Tibial nerve (tissue), 4 donors: ENCODE data around the gene ARTN. TPM values are rescaled to one million over a fixed set of nuclear protein-coding genes. Genes with fewer than 3 reads are reported as not detected.

Experiments
- DNase-seq, 2 donors: peaks; one replicate each; pipeline ENCODE4 v3.0.0-alpha.2; 2019; ENCODE audit warnings: low spot score in 2 of 2
- H3K27ac ChIP-seq, 4 donors: fragments of 200-600 bp; sonication (generic) in 3 of 4; one replicate each; pipeline ENCODE4 v1.5.1; 2017 to 2019; ENCODE audit warnings: mild to moderate bottlenecking in 1 of 4
- H3K27me3 ChIP-seq, 2 donors: fragments of 200-600 bp; sonication (generic) in 1 of 2; one replicate each; pipeline versions ENCODE4 v1.5.1 to v1.6.0; 2017 to 2019
- H3K36me3 ChIP-seq, 3 donors: fragments of 200-600 bp; sonication (generic); one replicate each; pipeline ENCODE4 v1.5.1; 2018 to 2019
- H3K4me1 ChIP-seq, 4 donors: fragments of 200-600 bp; sonication (generic) in 3 of 4; one replicate each; pipeline ENCODE4 v1.5.1; 2017 to 2019
- H3K4me3 ChIP-seq, 4 donors: fragments of 200-600 bp; sonication (generic) in 3 of 4; one replicate each; pipeline ENCODE4 v1.5.1; 2017 to 2019; ENCODE audit warnings: mild to moderate bottlenecking in 1 of 4, moderate library complexity in 1 of 4
- H3K9me3 ChIP-seq, 4 donors: fragments of 200-600 bp; sonication (generic) in 3 of 4; one replicate each; pipeline ENCODE4 v1.5.1; 2017 to 2019
- EP300 ChIP-seq, 2 donors: sonication (generic); formaldehyde crosslinking; IDR thresholded peaks; one replicate each; pipeline ENCODE4 v1.6.1; 2017; ENCODE audit warnings: antibody characterized with exemption in 2 of 2, mild to moderate bottlenecking in 1 of 2
- POLR2A ChIP-seq, 2 donors: fragments of 450-650 bp; IDR thresholded peaks; one replicate each; pipeline ENCODE4 v1.6.1; 2017; ENCODE audit warnings: antibody characterized with exemption in 2 of 2, mild to moderate bottlenecking in 2 of 2, moderate library complexity in 2 of 2
- WGBS, 2 donors: methylation state at CpG; one replicate each; pipeline ENCODE4 v1.1.5; 2018; 5-methylcytosine and 5-hydroxymethylcytosine counted together
- total RNA-seq, 4 donors: library from RNA; depleted of rRNA; stranded (reverse); fragments of >200 nt; gene quantifications; one replicate each; pipeline ENCODE4 v1.1.0, GENCODE V29; 2016
- TF ChIP-seq, protein P1 (sequence below), 5 experiments: fragments of 200-600 bp in 3 of 5; fragments of 450-650 bp in 2 of 5; sonication (generic) in 3 of 5; IDR thresholded peaks; one replicate each; pipeline ENCODE4 v1.5.1; 2016 to 2019; ENCODE audit warnings: antibody characterized with exemption in 5 of 5, mild to moderate bottlenecking in 3 of 5, moderate library complexity in 2 of 5

The ARTN gene
- total RNA-seq, 4 donors from 2014 or later, result 0.66 to 1.4 TPM; not detected in 2

- H3K27me3 ChIP-seq, result no peaks in the 10 kb centered on the region
- H3K27ac ChIP-seq, result peak within 1 kb of the TSS in 2 of 4 donors; percentile 35 to 52
- DNase-seq, result peak; percentile 93 to 95
- H3K9me3 ChIP-seq, result no peaks in the 10 kb centered on the region
- WGBS, 2 donors, result 0 to 1% methylated on average over 42 to 44 of the region's 47 CpGs
- H3K36me3 ChIP-seq, result peaks cover 0 to 46% (median 0%) of the 10 kb centered on the region in 3 donors
- peaks cover 3 to 30% (median 10%) of the 10 kb centered on the region in 4 donors for H3K4me1 ChIP-seq
- TF ChIP-seq, protein P1, sequence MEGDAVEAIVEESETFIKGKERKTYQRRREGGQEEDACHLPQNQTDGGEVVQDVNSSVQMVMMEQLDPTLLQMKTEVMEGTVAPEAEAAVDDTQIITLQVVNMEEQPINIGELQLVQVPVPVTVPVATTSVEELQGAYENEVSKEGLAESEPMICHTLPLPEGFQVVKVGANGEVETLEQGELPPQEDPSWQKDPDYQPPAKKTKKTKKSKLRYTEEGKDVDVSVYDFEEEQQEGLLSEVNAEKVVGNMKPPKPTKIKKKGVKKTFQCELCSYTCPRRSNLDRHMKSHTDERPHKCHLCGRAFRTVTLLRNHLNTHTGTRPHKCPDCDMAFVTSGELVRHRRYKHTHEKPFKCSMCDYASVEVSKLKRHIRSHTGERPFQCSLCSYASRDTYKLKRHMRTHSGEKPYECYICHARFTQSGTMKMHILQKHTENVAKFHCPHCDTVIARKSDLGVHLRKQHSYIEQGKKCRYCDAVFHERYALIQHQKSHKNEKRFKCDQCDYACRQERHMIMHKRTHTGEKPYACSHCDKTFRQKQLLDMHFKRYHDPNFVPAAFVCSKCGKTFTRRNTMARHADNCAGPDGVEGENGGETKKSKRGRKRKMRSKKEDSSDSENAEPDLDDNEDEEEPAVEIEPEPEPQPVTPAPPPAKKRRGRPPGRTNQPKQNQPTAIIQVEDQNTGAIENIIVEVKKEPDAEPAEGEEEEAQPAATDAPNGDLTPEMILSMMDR (IDR thresholded peaks at IDR 0.05), result peak in 3 of 5 experiments; percentile 13 to 53 (median 21)
- peak in 1 of 2 donors; percentile 23 for TF ChIP-seq POLR2A (IDR thresholded peaks at IDR 0.05)
- TF ChIP-seq EP300 (IDR thresholded peaks at IDR 0.05), result peak in 1 of 2 donors; percentile 74
- peak within 1 kb of the TSS; percentile 71 to 88 (median 80) for H3K4me3 ChIP-seq
These were observed 36.3 kb downstream of the ARTN start, which contains the start of gene DPH2 for GRCh38 chr1:43969746-43970466. DPH2 (plus strand) TSS chr1:43970010; CDS start chr1:43970176, 166 bp downstream.

DNA sequence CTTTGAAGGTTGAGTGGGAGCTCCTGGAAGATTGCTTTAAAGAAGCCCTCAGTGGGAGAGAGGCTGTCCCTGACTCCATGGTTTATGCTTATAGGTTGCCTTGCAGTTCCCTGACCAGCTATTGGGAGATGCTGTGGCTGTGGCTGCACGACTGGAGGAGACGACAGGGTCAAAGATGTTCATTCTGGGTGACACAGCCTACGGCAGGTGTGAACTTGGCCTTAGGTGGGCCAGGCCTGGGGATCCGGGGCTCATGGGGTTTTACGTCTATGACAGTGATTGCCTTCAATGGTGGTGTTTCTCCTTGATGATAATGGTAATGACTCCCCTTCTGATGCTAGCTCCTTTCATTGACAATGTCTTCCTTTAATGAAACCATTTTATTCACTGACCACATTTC is 36.9 kb downstream of the ARTN start:
- no peaks in the 10 kb centered on the region for H3K9me3 ChIP-seq

DNA sequence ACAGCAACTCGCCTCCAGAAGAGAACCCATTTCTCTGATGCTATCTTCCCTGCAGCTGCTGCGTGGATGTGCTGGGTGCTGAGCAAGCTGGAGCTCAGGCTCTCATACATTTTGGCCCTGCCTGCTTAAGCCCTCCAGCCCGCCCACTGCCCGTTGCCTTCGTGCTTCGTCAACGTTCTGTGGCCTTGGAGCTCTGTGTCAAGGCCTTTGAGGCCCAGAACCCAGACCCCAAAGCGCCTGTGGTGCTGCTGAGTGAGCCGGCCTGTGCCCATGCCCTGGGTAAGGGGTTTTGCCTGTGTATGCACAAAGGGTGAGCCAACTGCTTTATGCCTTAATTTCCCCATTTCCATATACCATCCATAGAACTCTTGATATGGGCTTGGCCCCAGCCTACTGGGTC is 37.3 kb downstream of the ARTN start:
- no peak for DNase-seq
- no peak for TF ChIP-seq EP300 (IDR thresholded peaks at IDR 0.05)
- TF ChIP-seq, protein P1 (IDR thresholded peaks at IDR 0.05), result no peak
- TF ChIP-seq POLR2A (IDR thresholded peaks at IDR 0.05), result no peak
- no peaks in the 10 kb centered on the region for H3K9me3 ChIP-seq
- 90 to 91% methylated on average over 9 of the region's 9 CpGs for WGBS, 2 donors
- H3K4me3 ChIP-seq, result peak overlapping the region in 2 of 4 donors; percentile 72 to 88
- H3K27me3 ChIP-seq, result no peaks in the 10 kb centered on the region
- peaks cover 0 to 41% (median 0%) of the 10 kb centered on the region in 3 donors for H3K36me3 ChIP-seq
- no peak overlapping the region for H3K27ac ChIP-seq
- peaks cover 3 to 36% (median 15%) of the 10 kb centered on the region in 4 donors for H3K4me1 ChIP-seq

More for the DNA sequence above, 36.9 kb downstream of the ARTN start:
- Histone ChIP-seq H3K27ac (peak overlapping the region in 1 of 4 donors; percentile 52), H3K27me3 (no peaks in the 10 kb centered on the region), H3K4me1 (peaks cover 3 to 32% (median 11%) of the 10 kb centered on the region in 4 donors), H3K4me3 (peak overlapping the region; percentile 71 to 88 (median 80)), H3K36me3 (peaks cover 0 to 45% (median 0%) of the 10 kb centered on the region in 3 donors)
- TF ChIP-seq, protein P1 (IDR thresholded peaks at IDR 0.05), result no peak
- TF ChIP-seq EP300 (IDR thresholded peaks at IDR 0.05) (no peak), POLR2A (IDR thresholded peaks at IDR 0.05) (no peak)
- DNase-seq, result no peak
- 53 to 58% methylated on average over 5 of the region's 5 CpGs for WGBS, 2 donors

DNA sequence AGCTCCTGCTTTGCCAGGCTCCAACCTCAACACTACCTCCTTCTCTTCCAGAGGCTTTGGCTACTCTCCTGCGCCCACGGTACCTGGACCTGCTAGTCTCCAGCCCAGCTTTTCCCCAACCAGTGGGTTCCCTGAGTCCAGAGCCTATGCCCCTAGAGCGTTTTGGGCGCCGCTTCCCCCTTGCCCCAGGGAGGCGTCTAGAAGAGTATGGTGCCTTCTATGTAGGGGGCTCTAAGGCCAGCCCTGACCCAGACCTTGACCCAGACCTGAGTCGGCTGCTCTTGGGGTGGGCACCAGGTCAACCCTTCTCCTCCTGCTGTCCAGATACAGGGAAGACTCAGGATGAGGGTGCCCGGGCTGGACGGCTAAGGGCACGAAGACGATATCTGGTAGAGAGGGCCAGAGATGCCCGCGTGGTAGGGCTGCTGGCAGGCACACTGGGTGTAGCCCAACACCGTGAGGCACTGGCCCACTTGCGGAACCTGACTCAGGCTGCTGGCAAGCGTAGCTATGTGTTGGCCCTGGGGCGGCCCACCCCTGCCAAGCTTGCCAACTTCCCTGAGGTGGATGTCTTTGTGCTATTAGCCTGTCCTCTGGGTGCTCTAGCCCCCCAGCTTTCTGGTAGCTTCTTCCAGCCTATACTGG is 37.9 kb downstream of the ARTN start:
- Histone ChIP-seq H3K36me3 (peaks cover 0 to 38% (median 0%) of the 10 kb centered on the region in 3 donors), H3K4me1 (peaks cover 3 to 41% (median 20%) of the 10 kb centered on the region in 4 donors), H3K9me3 (no peaks in the 10 kb centered on the region), H3K4me3 (no peak overlapping the region), H3K27me3 (no peaks in the 10 kb centered on the region), H3K27ac (no peak overlapping the region)
- DNase-seq, result no peak
- TF ChIP-seq POLR2A (IDR thresholded peaks at IDR 0.05) (no peak), EP300 (IDR thresholded peaks at IDR 0.05) (no peak)
- TF ChIP-seq, protein P1 (IDR thresholded peaks at IDR 0.05), result no peak
- WGBS, 2 donors, result 93 to 96% methylated on average over 16 to 17 of the region's 17 CpGs
